K562 (cell line): ENCODE results near the gene FUT6. TPM values are rescaled to one million over a fixed set of nuclear protein-coding genes. Genes with fewer than 3 reads are reported as not detected.

Experiments
- C11orf30 ChIP-seq: fragments of 450-650 bp; IDR thresholded peaks from 2 replicates; pipeline ENCODE4 v1.6.1; 2016; ENCODE audit warnings: low read depth, mild to moderate bottlenecking
- DDX20 ChIP-seq: fragments of 450-650 bp; IDR thresholded peaks from 2 replicates; pipeline ENCODE4 v1.6.1; 2016; ENCODE audit warnings: missing genetic modification characterization, low read depth, mild to moderate bottlenecking, missing compliant biosample characterization, moderate library complexity
- DMBX1 ChIP-seq: fragments of 250-450 bp; sonication (Bioruptor Pico); IDR thresholded peaks from 2 replicates; pipeline ENCODE4 v1.8.0; 2022; ENCODE audit warnings: inconsistent platforms, mild to moderate bottlenecking, moderate library complexity, borderline replicate concordance
- ESRRA ChIP-seq: fragments of 450-650 bp; IDR thresholded peaks from 2 replicates; pipeline ENCODE4 v1.6.1; 2014; ENCODE audit warnings: low read depth, mild to moderate bottlenecking, moderate library complexity, borderline replicate concordance
- FOSL1 ChIP-seq: fragments of 200-800 bp; sonication (Bioruptor generic); conservative IDR thresholded peaks from 2 replicates; pipeline ENCODE4 v1.6.1; 2016; ENCODE audit warnings: missing genetic modification characterization, missing compliant biosample characterization
- GTF2E2 ChIP-seq: fragments of 200-800 bp; sonication (Bioruptor generic); IDR thresholded peaks from 2 replicates; pipeline ENCODE4 v1.6.1; 2016; ENCODE audit warnings: missing genetic modification characterization, missing compliant biosample characterization
- HDAC1 ChIP-seq, 2 experiments: fragments of 450-650 bp; IDR thresholded peaks; 2 replicates each; pipeline ENCODE4 v1.6.1; 2016 to 2017; ENCODE audit warnings: inconsistent platforms in 1 of 2, mild to moderate bottlenecking in 1 of 2, moderate library complexity in 1 of 2
- HDAC6 ChIP-seq: IDR thresholded peaks from 2 replicates; pipeline ENCODE4 v1.6.1; 2012; ENCODE audit warnings: low read depth, mild to moderate bottlenecking, control low read depth, inconsistent platforms, low read length, moderate library complexity
- MEIS2 ChIP-seq: fragments of 450-650 bp; IDR thresholded peaks from 2 replicates; pipeline ENCODE4 v1.6.1; 2014; ENCODE audit warnings: mild to moderate bottlenecking; ENCODE audit not compliant: partially characterized antibody
- PYGO2 ChIP-seq: fragments of 450-650 bp; IDR thresholded peaks from 2 replicates; pipeline ENCODE4 v1.6.1; 2016; ENCODE audit warnings: mild to moderate bottlenecking, missing genetic modification characterization, moderate library complexity, missing compliant biosample characterization
- TARDBP ChIP-seq: fragments of 450-650 bp; IDR thresholded peaks from 2 replicates; pipeline ENCODE4 v1.6.1; 2016
- ZBED1 ChIP-seq: IDR thresholded peaks from 2 replicates; pipeline ENCODE4 v1.6.1; 2014
- ZFP1 ChIP-seq: fragments of 450-650 bp; formaldehyde crosslinking; IDR thresholded peaks from 2 replicates; pipeline ENCODE4 v1.4.0; 2020; ENCODE audit warnings: mild to moderate bottlenecking, mixed read lengths
- ZNF584 ChIP-seq: fragments of 200-800 bp; sonication (Bioruptor generic); IDR thresholded peaks from 2 replicates; pipeline ENCODE4 v1.6.1; 2016; ENCODE audit warnings: low read depth, mild to moderate bottlenecking, missing genetic modification characterization, missing compliant biosample characterization
- polyA plus RNA-seq, 8 experiments: library from polyadenylated mRNA; depleted of rRNA in 4 of 8; stranded (reverse) in 5 of 8; unstranded in 3 of 8; fragments of >200 nt; fragmentation: Nextera tagmentation in 2 of 8; fragmentation: Illumina TruSeq in 1 of 8; extraction: Ambion mirVana in 2 of 8; extraction: Trizol in 1 of 8; gene quantifications; 2 replicates each; pipeline versions ENCODE4 v1.2.1 to v1.2.3, GENCODE V29; 2011 to 2014; ENCODE audit warnings: inconsistent platforms in 1 of 8, missing spikeins in 1 of 8
- total RNA-seq, 7 experiments: library from RNA; depleted of rRNA in 6 of 7; stranded (reverse); fragments of >200 nt in 6 of 7; fragmentation: Illumina TruSeq in 2 of 7; extraction: Trizol in 2 of 7; gene quantifications; 2 replicates each; pipeline versions ENCODE4 v1.2.1 to v1.2.3, GENCODE V29; 2011 to 2021; ENCODE audit warnings: low replicate concordance in 1 of 7
- TF ChIP-seq, protein P1 (sequence below): IDR thresholded peaks from 2 replicates; pipeline ENCODE4 v1.6.1; 2011; ENCODE audit warnings: borderline replicate concordance, low read depth, mild to moderate bottlenecking, moderate library complexity, low read length; ENCODE audit not compliant: insufficient read depth, poor library complexity, severe bottlenecking
- TF ChIP-seq, protein P2 (sequence below): sonication (generic); formaldehyde crosslinking; IDR thresholded peaks from 2 replicates; pipeline ENCODE4 v1.8.0; 2022; ENCODE audit warnings: missing genetic modification reagents, mild to moderate bottlenecking, moderate library complexity, borderline replicate concordance
- TF ChIP-seq, protein P3 (sequence below), 2 experiments: fragments of 450-650 bp; IDR thresholded peaks; 2 replicates each; pipeline ENCODE4 v1.6.1; 2018; ENCODE audit warnings: mild to moderate bottlenecking in 2 of 2, low read depth in 1 of 2; ENCODE audit not compliant: partially characterized antibody in 2 of 2

The FUT6 gene
- total and polyA plus RNA-seq, 9 of the 15 experiments (the other 6 are each of a cell fraction or from before 2014, with no cell fraction given): 0.04 TPM; not detected in 8

DNA sequence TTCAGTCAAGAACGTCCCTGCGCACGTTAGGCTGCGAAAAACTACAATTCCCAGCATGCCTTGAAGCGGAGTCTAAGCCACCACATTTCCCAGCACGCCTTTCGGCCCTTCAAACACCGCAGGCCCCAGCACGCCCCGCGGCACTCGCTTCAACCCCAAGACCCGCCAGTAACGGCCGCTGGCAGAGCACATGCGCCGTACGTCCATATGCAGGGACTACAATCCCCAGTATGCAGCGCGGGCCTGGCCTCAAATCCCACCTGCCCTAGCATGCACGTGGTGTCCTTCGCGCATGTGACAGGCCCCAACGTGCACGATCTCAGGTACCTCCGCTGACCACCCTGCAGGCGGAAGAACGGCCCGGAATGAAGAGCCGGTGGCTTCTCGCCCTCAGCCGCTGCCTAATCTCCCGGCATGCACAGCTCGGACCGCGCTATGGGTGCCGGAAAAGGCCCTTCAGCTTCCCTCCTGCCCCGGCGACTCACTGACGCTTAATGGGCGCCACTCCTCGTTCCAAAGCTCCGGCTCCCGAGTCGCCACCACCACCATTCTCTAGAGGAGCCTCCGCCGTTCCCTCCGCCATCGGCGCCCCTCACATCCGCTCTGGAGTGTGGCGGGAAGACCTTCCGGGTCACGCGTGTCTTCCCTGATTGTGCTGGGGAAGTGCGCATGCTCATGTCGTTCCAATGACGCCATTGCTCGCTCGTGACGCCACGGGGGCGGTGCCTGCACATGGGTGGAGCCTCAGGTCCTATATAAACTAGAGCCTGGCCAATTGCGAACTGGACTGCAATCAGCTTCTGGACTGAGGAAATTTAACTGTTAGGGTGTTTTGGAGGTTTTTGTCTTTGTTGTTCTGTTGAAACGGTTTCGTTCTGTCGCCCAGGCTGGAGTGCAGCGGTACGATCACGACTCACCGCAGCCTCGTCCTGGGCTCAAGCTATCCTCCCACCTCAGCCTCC lies 48.7 kb downstream of the FUT6 start, which contains the start of gene DUS3L (continued):
- peak; percentile 59 for TF ChIP-seq ESRRA
- peak; percentile 74; the same call in 1 of the 2 replicates for TF ChIP-seq ZNF584
- TF ChIP-seq GTF2E2 (tag): peak; percentile 86
- peak; percentile 17; the same call in 1 of the 2 replicates for TF ChIP-seq DMBX1
- TF ChIP-seq PYGO2 (tag): no peak
- TF ChIP-seq, protein P1, sequence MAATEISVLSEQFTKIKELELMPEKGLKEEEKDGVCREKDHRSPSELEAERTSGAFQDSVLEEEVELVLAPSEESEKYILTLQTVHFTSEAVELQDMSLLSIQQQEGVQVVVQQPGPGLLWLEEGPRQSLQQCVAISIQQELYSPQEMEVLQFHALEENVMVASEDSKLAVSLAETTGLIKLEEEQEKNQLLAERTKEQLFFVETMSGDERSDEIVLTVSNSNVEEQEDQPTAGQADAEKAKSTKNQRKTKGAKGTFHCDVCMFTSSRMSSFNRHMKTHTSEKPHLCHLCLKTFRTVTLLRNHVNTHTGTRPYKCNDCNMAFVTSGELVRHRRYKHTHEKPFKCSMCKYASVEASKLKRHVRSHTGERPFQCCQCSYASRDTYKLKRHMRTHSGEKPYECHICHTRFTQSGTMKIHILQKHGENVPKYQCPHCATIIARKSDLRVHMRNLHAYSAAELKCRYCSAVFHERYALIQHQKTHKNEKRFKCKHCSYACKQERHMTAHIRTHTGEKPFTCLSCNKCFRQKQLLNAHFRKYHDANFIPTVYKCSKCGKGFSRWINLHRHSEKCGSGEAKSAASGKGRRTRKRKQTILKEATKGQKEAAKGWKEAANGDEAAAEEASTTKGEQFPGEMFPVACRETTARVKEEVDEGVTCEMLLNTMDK: no peak
- TF ChIP-seq, protein P2, sequence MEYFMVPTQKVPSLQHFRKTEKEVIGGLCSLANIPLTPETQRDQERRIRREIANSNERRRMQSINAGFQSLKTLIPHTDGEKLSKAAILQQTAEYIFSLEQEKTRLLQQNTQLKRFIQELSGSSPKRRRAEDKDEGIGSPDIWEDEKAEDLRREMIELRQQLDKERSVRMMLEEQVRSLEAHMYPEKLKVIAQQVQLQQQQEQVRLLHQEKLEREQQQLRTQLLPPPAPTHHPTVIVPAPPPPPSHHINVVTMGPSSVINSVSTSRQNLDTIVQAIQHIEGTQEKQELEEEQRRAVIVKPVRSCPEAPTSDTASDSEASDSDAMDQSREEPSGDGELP: peak; percentile 93
- peak; percentile 88 for TF ChIP-seq C11orf30
- no peak for TF ChIP-seq DDX20
- peak in 1 of 2 experiments; percentile 99; a peak in 3 of 4 replicates for TF ChIP-seq HDAC1 (IDR thresholded peaks at IDR 0.05)
- TF ChIP-seq, protein P3, sequence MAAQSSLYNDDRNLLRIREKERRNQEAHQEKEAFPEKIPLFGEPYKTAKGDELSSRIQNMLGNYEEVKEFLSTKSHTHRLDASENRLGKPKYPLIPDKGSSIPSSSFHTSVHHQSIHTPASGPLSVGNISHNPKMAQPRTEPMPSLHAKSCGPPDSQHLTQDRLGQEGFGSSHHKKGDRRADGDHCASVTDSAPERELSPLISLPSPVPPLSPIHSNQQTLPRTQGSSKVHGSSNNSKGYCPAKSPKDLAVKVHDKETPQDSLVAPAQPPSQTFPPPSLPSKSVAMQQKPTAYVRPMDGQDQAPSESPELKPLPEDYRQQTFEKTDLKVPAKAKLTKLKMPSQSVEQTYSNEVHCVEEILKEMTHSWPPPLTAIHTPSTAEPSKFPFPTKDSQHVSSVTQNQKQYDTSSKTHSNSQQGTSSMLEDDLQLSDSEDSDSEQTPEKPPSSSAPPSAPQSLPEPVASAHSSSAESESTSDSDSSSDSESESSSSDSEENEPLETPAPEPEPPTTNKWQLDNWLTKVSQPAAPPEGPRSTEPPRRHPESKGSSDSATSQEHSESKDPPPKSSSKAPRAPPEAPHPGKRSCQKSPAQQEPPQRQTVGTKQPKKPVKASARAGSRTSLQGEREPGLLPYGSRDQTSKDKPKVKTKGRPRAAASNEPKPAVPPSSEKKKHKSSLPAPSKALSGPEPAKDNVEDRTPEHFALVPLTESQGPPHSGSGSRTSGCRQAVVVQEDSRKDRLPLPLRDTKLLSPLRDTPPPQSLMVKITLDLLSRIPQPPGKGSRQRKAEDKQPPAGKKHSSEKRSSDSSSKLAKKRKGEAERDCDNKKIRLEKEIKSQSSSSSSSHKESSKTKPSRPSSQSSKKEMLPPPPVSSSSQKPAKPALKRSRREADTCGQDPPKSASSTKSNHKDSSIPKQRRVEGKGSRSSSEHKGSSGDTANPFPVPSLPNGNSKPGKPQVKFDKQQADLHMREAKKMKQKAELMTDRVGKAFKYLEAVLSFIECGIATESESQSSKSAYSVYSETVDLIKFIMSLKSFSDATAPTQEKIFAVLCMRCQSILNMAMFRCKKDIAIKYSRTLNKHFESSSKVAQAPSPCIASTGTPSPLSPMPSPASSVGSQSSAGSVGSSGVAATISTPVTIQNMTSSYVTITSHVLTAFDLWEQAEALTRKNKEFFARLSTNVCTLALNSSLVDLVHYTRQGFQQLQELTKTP (IDR thresholded peaks at IDR 0.05; ENCODE audit: low read depth in 1 of 2, partially characterized antibody in 2 of 2): peak; percentile 63 to 98
- TF ChIP-seq HDAC6: no peak
- peak; percentile 59; the same call in 1 of the 2 replicates for TF ChIP-seq ZBED1
- TF ChIP-seq TARDBP: peak; percentile 84; the same call in 1 of the 2 replicates
- peak; percentile 80 for TF ChIP-seq MEIS2
- TF ChIP-seq FOSL1 (tag): 0 out of 2 replicates have a peak, but pooled peaks have one; percentile 44
- no peak for TF ChIP-seq ZFP1 (CRISPR knock-in tag)
